HepG2 (cell line): Measurements from ENCODE around the gene FGD4. TPM values are rescaled to one million over a fixed set of nuclear protein-coding genes. Genes with fewer than 3 reads are reported as not detected.

Source experiments
- ATAC-seq: fragments of 200-7000 bp; cut with Tn5 transposase; 3 replicates; pipeline ENCODE4 v1.9.1; 2020; ENCODE audit warnings: mild to moderate bottlenecking, moderate library complexity
- BruUV-seq: library from RNA; stranded (reverse); fragments of 400-500 nt; replicated peaks from 2 replicates; lab custom pipeline; 2021; lab: Mats Ljungman, UMichigan
- CTCF ChIA-PET: fragments of 300-600 bp; formaldehyde crosslinking; extraction: SDS; loops from one replicate; lab custom pipeline; 2021; ENCODE audit warnings: low total read pairs, inconsistent platforms, low intra/inter-chr PET ratio; lab: Yijun Ruan, JAX
- POLR2A ChIA-PET: fragments of 350-600 bp; sonication (Branson Sonifier 250); formaldehyde crosslinking; loops from one replicate; lab custom pipeline; 2020; ENCODE audit warnings: antibody characterized with exemption, inconsistent platforms; lab: Yijun Ruan, JAX
- DNase-seq: peaks from one replicate; pipeline ENCODE4 v3.0.0-alpha.2; 2015; ENCODE audit warnings: low spot score
- FAIRE-seq: peaks from 3 replicates; lab custom pipeline; 2011; peaks lifted over from hg19 to GRCh38; lab: Jason Lieb, UNC
- H2AFZ ChIP-seq: one replicate; pipeline ENCODE4 v1.6.1; 2011; ENCODE audit warnings: low read length, inconsistent platforms
- H3K27ac ChIP-seq: fragments of 300-600 bp; 3 replicates; pipeline ENCODE4 v1.8.0; 2011; ENCODE audit warnings: mixed run types, mild to moderate bottlenecking, mixed read lengths, low read length, inconsistent platforms; ENCODE audit not compliant: insufficient read depth; ENCODE audit errors: extremely low read length
- H3K27me3 ChIP-seq, 2 experiments: fragments of 200-600 bp in 1 of 2; 2 replicates in 1 of 2; 3 replicates in 1 of 2; pipeline versions ENCODE4 v1.6.0 to v1.8.0; 2011; ENCODE audit warnings: low read length in 2 of 2, mild to moderate bottlenecking in 2 of 2, moderate library complexity in 2 of 2, inconsistent platforms in 1 of 2; ENCODE audit not compliant: insufficient read depth in 2 of 2, control insufficient read depth in 1 of 2
- H3K36me3 ChIP-seq, 2 experiments: fragments of 200-600 bp in 1 of 2; replicated peaks in 1 of 2; 2 replicates in 1 of 2; 3 replicates in 1 of 2; pipeline versions ENCODE4 v1.5.1 to v1.8.0; 2011; ENCODE audit warnings: low read length in 2 of 2, inconsistent platforms in 1 of 2; ENCODE audit not compliant: insufficient read depth in 2 of 2, control insufficient read depth in 1 of 2
- H3K4me1 ChIP-seq: 2 replicates; pipeline ENCODE4 v1.5.1; 2012; ENCODE audit warnings: low read length, inconsistent platforms; ENCODE audit not compliant: insufficient read depth
- H3K4me2 ChIP-seq: 2 replicates; pipeline ENCODE4 v1.6.0; 2011; ENCODE audit warnings: low read depth, low read length, inconsistent platforms
- H3K4me3 ChIP-seq, 3 experiments: fragments of 200-600 bp in 1 of 3; sonication (generic), shearing (Covaris generic) in 1 of 3; replicated peaks in 1 of 3; 2 replicates each; pipeline ENCODE4 v1.5.1; 2011 to 2016; ENCODE audit warnings: low read length in 3 of 3, inconsistent platforms in 2 of 3, low read depth in 2 of 3, mild to moderate bottlenecking in 2 of 3, control low read depth in 1 of 3, mixed read lengths in 1 of 3; ENCODE audit not compliant: insufficient read depth in 1 of 3
- H3K79me2 ChIP-seq: one replicate; pipeline ENCODE4 v1.6.1; 2011; ENCODE audit warnings: low read length, inconsistent platforms; ENCODE audit not compliant: insufficient read depth
- H3K9ac ChIP-seq: 2 replicates; pipeline ENCODE4 v1.6.0; 2011; ENCODE audit warnings: mild to moderate bottlenecking, low read depth, low read length, inconsistent platforms; ENCODE audit not compliant: insufficient read depth
- H3K9me3 ChIP-seq: 2 replicates; pipeline ENCODE4 v1.5.1; 2012; ENCODE audit warnings: mild to moderate bottlenecking, low read length
- H4K20me1 ChIP-seq: 2 replicates; pipeline ENCODE4 v1.6.0; 2011; ENCODE audit warnings: inconsistent platforms, mild to moderate bottlenecking, low read length, moderate library complexity; ENCODE audit not compliant: insufficient read depth
- CEBPG ChIP-seq: IDR thresholded peaks from 2 replicates; pipeline ENCODE4 v1.6.1; 2016
- FUBP1 ChIP-seq: sonication (generic); formaldehyde crosslinking; IDR thresholded peaks from 2 replicates; pipeline ENCODE4 v1.5.1; 2020; ENCODE audit warnings: missing genetic modification reagents, mild to moderate bottlenecking, borderline replicate concordance
- GTF2F1 ChIP-seq: fragments of 150-350 bp; IDR thresholded peaks from 2 replicates; pipeline ENCODE4 v1.6.1; 2014; ENCODE audit warnings: low read length
- HNF4G ChIP-seq, 2 experiments: sonication (generic) in 1 of 2; formaldehyde crosslinking in 1 of 2; IDR thresholded peaks; 2 replicates each; pipeline versions ENCODE4 v1.4.0 to v1.6.1; 2011 to 2020; ENCODE audit warnings: borderline replicate concordance in 2 of 2, low read depth in 2 of 2, mild to moderate bottlenecking in 2 of 2, low read length in 1 of 2, missing genetic modification reagents in 1 of 2, moderate library complexity in 1 of 2
- HOXD1 ChIP-seq: sonication (generic); formaldehyde crosslinking; IDR thresholded peaks from 2 replicates; pipeline ENCODE4 v1.5.0; 2020; ENCODE audit warnings: missing genetic modification reagents
- RERE ChIP-seq: IDR thresholded peaks from 2 replicates; pipeline ENCODE4 v1.6.1; 2016; ENCODE audit warnings: low read depth, missing genetic modification reagents, missing compliant biosample characterization
- RORA ChIP-seq: sonication (generic); formaldehyde crosslinking; IDR thresholded peaks from 2 replicates; pipeline ENCODE4 v1.5.0; 2020; ENCODE audit warnings: mild to moderate bottlenecking, missing genetic modification reagents, moderate library complexity
- SMAD9 ChIP-seq: sonication (generic); formaldehyde crosslinking; IDR thresholded peaks from 2 replicates; pipeline ENCODE4 v1.5.1; 2020; ENCODE audit warnings: mild to moderate bottlenecking, missing genetic modification reagents
- ZNF530 ChIP-seq: sonication (generic); formaldehyde crosslinking; IDR thresholded peaks from 2 replicates; pipeline ENCODE4 v1.5.0; 2020; ENCODE audit warnings: low read depth, mild to moderate bottlenecking, missing genetic modification reagents
- ZNF552 ChIP-seq: sonication (generic); formaldehyde crosslinking; IDR thresholded peaks from 2 replicates; pipeline ENCODE4 v1.9.0; 2022; ENCODE audit warnings: missing genetic modification reagents, mild to moderate bottlenecking, borderline replicate concordance
- ZNF557 ChIP-seq: sonication (generic); formaldehyde crosslinking; IDR thresholded peaks from 2 replicates; pipeline ENCODE4 v1.4.0; 2020; ENCODE audit warnings: missing genetic modification reagents
- ZNF670 ChIP-seq: sonication (generic); formaldehyde crosslinking; IDR thresholded peaks from 2 replicates; pipeline ENCODE4 v1.8.0; 2022; ENCODE audit warnings: mild to moderate bottlenecking, missing genetic modification reagents, borderline replicate concordance
- WGBS: methylation state at CpG from one replicate; pipeline ENCODE4 v1.1.6; 2017; ENCODE audit warnings: low lambda C conversion rate; 5-methylcytosine and 5-hydroxymethylcytosine counted together
- in situ Hi-C: cut with HindIII; loops from 2 replicates; pipeline ENCODE4 v1.10.0; 2017; ENCODE audit warnings: low pct_unique_long_range_greater_than_20kb; ENCODE audit not compliant: extremely low pct_ligation_motif_present
- intact Hi-C: fragments of 100-400 bp; cut with micrococcal nuclease; formaldehyde crosslinking; loops from one replicate; pipeline ENCODE4 v1.10.0; 2022; ENCODE audit not compliant: unreplicated experiment
- polyA plus RNA-seq, 8 experiments: library from polyadenylated mRNA; depleted of rRNA in 3 of 8; stranded (reverse) in 7 of 8; unstranded in 1 of 8; fragments of >200 nt; fragmentation: Illumina TruSeq in 4 of 8; extraction: Trizol in 4 of 8; gene quantifications; 2 replicates each; pipeline versions ENCODE4 v1.2.1 to v1.2.3, GENCODE V29; 2011 to 2016; ENCODE audit warnings: low read depth in 4 of 8, missing spikeins in 1 of 8, mixed read lengths in 1 of 8; ENCODE audit not compliant: insufficient read depth in 1 of 8
- total RNA-seq, 5 experiments: library from RNA; depleted of rRNA; stranded (reverse); fragments of >200 nt; fragmentation: Illumina TruSeq; extraction: Trizol; gene quantifications; 2 replicates each; pipeline ENCODE4 v1.2.3, GENCODE V29; 2016; ENCODE audit warnings: low read depth in 1 of 5

Gene FGD4
- total and polyA plus RNA-seq, 2 of the 13 experiments (the other 11 are each of a cell fraction or from before 2014, with no cell fraction given), result 4.6 to 6.6 TPM

- H2AFZ ChIP-seq, result no peak overlapping the region
- H3K4me1 ChIP-seq, result no peaks in the 10 kb centered on the region
- ATAC-seq, result no peak
- CTCF ChIA-PET, result no interaction called here
- H3K4me3 ChIP-seq, result no peak overlapping the region
- no peak overlapping the region for H3K27ac ChIP-seq
- H3K4me2 ChIP-seq, result no peak overlapping the region
- H3K36me3 ChIP-seq, result no peaks in the 10 kb centered on the region
- TF ChIP-seq HNF4G (IDR thresholded peaks at IDR 0.05; ENCODE audit: borderline replicate concordance, low read depth, low read length), result no peak
- no peak for TF ChIP-seq HNF4G (CRISPR knock-in tag; IDR thresholded peaks at IDR 0.05; ENCODE audit: borderline replicate concordance, low read depth)
- TF ChIP-seq GTF2F1, result no peak
- TF ChIP-seq, all 625 proteins: peak for 0
- DNase-seq (no peak), FAIRE-seq (no peak)
- no peaks in the 10 kb centered on the region for H3K9me3 ChIP-seq
- in situ Hi-C loops (no loop called here), intact Hi-C loops (no loop called here)
- H3K27me3 ChIP-seq, result no peaks in the 10 kb centered on the region
- WGBS, result 95% methylated on average over 3 of the region's 3 CpGs
- H3K9ac ChIP-seq, result no peak overlapping the region
- POLR2A ChIA-PET, result no interaction called here
- BruUV-seq, result no TSS peak
- H3K79me2 ChIP-seq, result no peaks in the 10 kb centered on the region
- H4K20me1 ChIP-seq, result no peaks in the 10 kb centered on the region
Observed at GRCh38 chr12:32407795-32408194, 8.4 kb downstream of the FGD4 start.

GRCh38 chr12:32413412-32413811, 14.1 kb downstream of the FGD4 start:
- no peak for DNase-seq
- no peak overlapping the region for H3K4me2 ChIP-seq
- ATAC-seq, result peak; percentile 38; the same call in 1 of the 3 replicates
- no peaks in the 10 kb centered on the region for H3K9me3 ChIP-seq
- WGBS, result 55% methylated on average over 3 of the region's 3 CpGs
- ChIA-PET CTCF (no interaction called here), POLR2A (no interaction called here)
- no peak for FAIRE-seq
- no peaks in the 10 kb centered on the region for H3K27me3 ChIP-seq
- peaks cover 8% of the 10 kb centered on the region; the same call in 1 of the 2 replicates for H3K4me1 ChIP-seq
- H3K9ac ChIP-seq, result no peak overlapping the region
- H3K27ac ChIP-seq, result no peak overlapping the region
- no peak overlapping the region for H2AFZ ChIP-seq
- intact Hi-C loops, result no loop called here
- no peaks in the 10 kb centered on the region for H3K79me2 ChIP-seq
- H4K20me1 ChIP-seq, result no peaks in the 10 kb centered on the region
- in situ Hi-C loops, result no loop called here
- H3K4me3 ChIP-seq, result no peak overlapping the region
- no TSS peak for BruUV-seq
- no peaks in the 10 kb centered on the region for H3K36me3 ChIP-seq
- TF ChIP-seq ZNF670 (CRISPR knock-in tag) (no peak), ZNF552 (CRISPR knock-in tag) (no peak), HOXD1 (no peak), RORA (no peak), ZNF530 (CRISPR knock-in tag) (no peak), FUBP1 (CRISPR knock-in tag) (no peak), CEBPG (CRISPR knock-in tag) (no peak), RERE (CRISPR knock-in tag) (no peak), ZNF557 (no peak), SMAD9 (CRISPR knock-in tag) (no peak)
